HG02885 (cell line): ENCODE measurements around the gene WBP1.
A peak's percentile ranks its signal among the peaks of the same experiment; 100 is the strongest.
"Not testable (repeated sequence)": the region's sequence is repeated elsewhere in the genome, so short reads cannot be mapped to it uniquely, and the experiment has no call there.

Source experiments
- ATAC-seq: cut with Tn5 transposase; IDR thresholded peaks from one replicate; pipeline ENCODE4 v1.9.1; 2021; ENCODE audit warnings: mild to moderate bottlenecking; ENCODE audit not compliant: unreplicated experiment, poor library complexity

The WBP1 gene

GRCh38 chr2:74426181-74426758 lies 32.0 kb upstream of the WBP1 start:
- ATAC-seq, result no peak

- ATAC-seq, result no peak
Observed at GRCh38 chr2:74427551-74427950, 30.7 kb upstream of the WBP1 start.

- ATAC-seq, result no peak
Observed at GRCh38 chr2:74428675-74429074, 29.6 kb upstream of the WBP1 start.

GRCh38 chr2:74429487-74430451 lies 28.5 kb upstream of the WBP1 start:
- ATAC-seq, result no peak

GRCh38 chr2:74430502-74430901 lies 27.7 kb upstream of the WBP1 start:
- no peak for ATAC-seq

- ATAC-seq, result no peak
Observed at GRCh38 chr2:74436111-74436805, 22.0 kb upstream of the WBP1 start.

GRCh38 chr2:74436848-74437695 lies 21.2 kb upstream of the WBP1 start:
- no peak for ATAC-seq

- no peak for ATAC-seq
Observed at GRCh38 chr2:74438248-74438647, 20.0 kb upstream of the WBP1 start.

- no peak for ATAC-seq
Observed at GRCh38 chr2:74439373-74439772, 18.9 kb upstream of the WBP1 start.

- no peak for ATAC-seq
Observed at GRCh38 chr2:74439803-74440377, 18.3 kb upstream of the WBP1 start.

GRCh38 chr2:74440378-74441169 lies 17.7 kb upstream of the WBP1 start:
- peak; percentile 92 for ATAC-seq

- no peak for ATAC-seq
Observed at GRCh38 chr2:74441170-74441689, 17.0 kb upstream of the WBP1 start.

GRCh38 chr2:74441690-74442482 lies 16.4 kb upstream of the WBP1 start, which contains the start of gene RTKN:
RTKN (minus strand) TSS chr2:74441937; CDS start chr2:74441816, 121 bp downstream.
- ATAC-seq, result no peak

GRCh38 chr2:74442483-74443297 lies 15.5 kb upstream of the WBP1 start:
- not testable (repeated sequence) for ATAC-seq

GRCh38 chr2:74444498-74445318 lies 13.5 kb upstream of the WBP1 start:
- ATAC-seq, result no peak

GRCh38 chr2:74447230-74447999 lies 10.8 kb upstream of the WBP1 start:
- no peak for ATAC-seq
